GM12874 (cell line): ENCODE data around the gene IFNAR2.

Source experiments
- CTCF ChIP-seq: IDR thresholded peaks from 2 replicates; pipeline ENCODE4 v1.5.1; 2011; ENCODE audit warnings: low read depth, mild to moderate bottlenecking, control low read depth, low read length, moderate library complexity; ENCODE audit not compliant: insufficient read depth

The IFNAR2 gene

GRCh38 chr21:33247599-33247998 is 17.9 kb downstream of the IFNAR2 start:
- TF ChIP-seq CTCF: no peak

- TF ChIP-seq CTCF: no peak
These were observed 19.7 kb downstream of the IFNAR2 start for GRCh38 chr21:33249331-33250002.

- TF ChIP-seq CTCF: no peak
These were observed 21.4 kb downstream of the IFNAR2 start for GRCh38 chr21:33251119-33251518.

- no peak for TF ChIP-seq CTCF
These were observed 25.0 kb downstream of the IFNAR2 start for GRCh38 chr21:33254766-33255165.

GRCh38 chr21:33255404-33255803 is 25.7 kb downstream of the IFNAR2 start:
- no peak for TF ChIP-seq CTCF

- no peak for TF ChIP-seq CTCF
These were observed 26.3 kb downstream of the IFNAR2 start for GRCh38 chr21:33256019-33256418.

GRCh38 chr21:33257094-33257803 is 27.5 kb downstream of the IFNAR2 start:
- TF ChIP-seq CTCF: no peak
